DND-41 (cell line): ENCODE measurements around the gene APOBEC3C.
"Not testable (repeated sequence)": the region's sequence is repeated elsewhere in the genome, so short reads cannot be mapped to it uniquely, and the experiment has no call there.

Experiments used
- EZH2 ChIP-seq: IDR thresholded peaks from 3 replicates; pipeline ENCODE4 v1.6.1; 2012; ENCODE audit warnings: borderline replicate concordance, low read depth, mild to moderate bottlenecking, moderate library complexity, low read length, inconsistent platforms; ENCODE audit not compliant: severe bottlenecking
- TF ChIP-seq, protein P1 (sequence below): IDR thresholded peaks from 2 replicates; pipeline ENCODE4 v1.5.1; 2012; ENCODE audit warnings: borderline replicate concordance, low read length, moderate library complexity, mild to moderate bottlenecking; ENCODE audit not compliant: poor library complexity, severe bottlenecking; ENCODE audit errors: extremely low read depth

DNA sequence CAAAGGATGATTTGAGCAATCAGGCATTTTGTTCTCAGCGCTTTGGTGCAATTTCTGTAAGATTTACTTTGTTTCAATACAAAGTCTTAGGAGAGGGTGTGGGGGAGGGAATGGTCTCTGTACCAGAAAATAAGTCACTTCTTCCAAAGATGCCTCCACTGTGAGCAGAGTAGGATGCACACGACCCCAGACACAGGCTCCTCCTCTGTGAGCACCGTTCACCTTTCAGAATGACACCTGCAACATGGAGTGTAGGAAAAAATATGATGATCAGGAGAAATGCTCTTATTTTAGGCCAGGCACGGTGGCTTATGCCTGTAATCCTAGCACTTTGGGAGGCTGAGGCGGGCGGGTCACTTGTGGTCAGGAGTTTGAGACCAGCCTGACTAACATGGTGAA, 665 bp downstream of the APOBEC3C start:
- TF ChIP-seq, protein P1, sequence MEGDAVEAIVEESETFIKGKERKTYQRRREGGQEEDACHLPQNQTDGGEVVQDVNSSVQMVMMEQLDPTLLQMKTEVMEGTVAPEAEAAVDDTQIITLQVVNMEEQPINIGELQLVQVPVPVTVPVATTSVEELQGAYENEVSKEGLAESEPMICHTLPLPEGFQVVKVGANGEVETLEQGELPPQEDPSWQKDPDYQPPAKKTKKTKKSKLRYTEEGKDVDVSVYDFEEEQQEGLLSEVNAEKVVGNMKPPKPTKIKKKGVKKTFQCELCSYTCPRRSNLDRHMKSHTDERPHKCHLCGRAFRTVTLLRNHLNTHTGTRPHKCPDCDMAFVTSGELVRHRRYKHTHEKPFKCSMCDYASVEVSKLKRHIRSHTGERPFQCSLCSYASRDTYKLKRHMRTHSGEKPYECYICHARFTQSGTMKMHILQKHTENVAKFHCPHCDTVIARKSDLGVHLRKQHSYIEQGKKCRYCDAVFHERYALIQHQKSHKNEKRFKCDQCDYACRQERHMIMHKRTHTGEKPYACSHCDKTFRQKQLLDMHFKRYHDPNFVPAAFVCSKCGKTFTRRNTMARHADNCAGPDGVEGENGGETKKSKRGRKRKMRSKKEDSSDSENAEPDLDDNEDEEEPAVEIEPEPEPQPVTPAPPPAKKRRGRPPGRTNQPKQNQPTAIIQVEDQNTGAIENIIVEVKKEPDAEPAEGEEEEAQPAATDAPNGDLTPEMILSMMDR: not testable (repeated sequence)
- not testable (repeated sequence) for TF ChIP-seq EZH2
